PC-9 (cell line): Measurements from ENCODE around the gene ZDHHC14. TPM values are rescaled to one million over a fixed set of nuclear protein-coding genes. Genes with fewer than 3 reads are reported as not detected.
A peak's percentile ranks its signal among the peaks of the same experiment; 100 is the strongest.

ENCODE experiments used
- BruUV-seq: library from RNA; stranded (reverse); fragments of 400-500 nt; replicated peaks from 2 replicates; lab custom pipeline; 2021; lab: Mats Ljungman, UMichigan
- CTCF ChIA-PET: fragments of 300-600 bp; sonication (Branson Sonifier 250); formaldehyde crosslinking; loops from one replicate; lab custom pipeline; 2022; ENCODE audit warnings: antibody characterized with exemption; lab: Charles Lee
- POLR2A ChIA-PET: fragments of 300-600 bp; sonication (Branson Sonifier 250); formaldehyde crosslinking; loops from one replicate; lab custom pipeline; 2022; ENCODE audit warnings: antibody characterized with exemption; ENCODE audit not compliant: unreplicated experiment; lab: Charles Lee
- DNase-seq, 2 experiments: peaks; one replicate each; pipeline versions ENCODE4 v3.0.0 to v3.0.0-alpha.2; 2015 to 2022; ENCODE audit warnings: mixed read lengths in 1 of 2
- H2AFZ ChIP-seq: fragments of 200-600 bp; sonication (generic); 2 replicates; pipeline ENCODE4 v1.8.1; 2017; ENCODE audit warnings: antibody characterized with exemption
- H3F3A ChIP-seq: fragments of 200-600 bp; sonication (generic); 2 replicates; pipeline ENCODE4 v1.8.1; 2017; ENCODE audit warnings: antibody characterized with exemption, mild to moderate bottlenecking, low read depth; ENCODE audit not compliant: insufficient read depth
- H3K27ac ChIP-seq: fragments of 200-600 bp; sonication (generic); 2 replicates; pipeline ENCODE4 v1.6.1; 2016; ENCODE audit warnings: mixed run types
- H3K27me3 ChIP-seq: fragments of 200-600 bp; sonication (generic); 2 replicates; pipeline ENCODE4 v1.6.1; 2016; ENCODE audit warnings: low read depth, mixed run types; ENCODE audit not compliant: insufficient read depth
- H3K36me3 ChIP-seq: fragments of 200-600 bp; sonication (generic); 2 replicates; pipeline ENCODE4 v1.6.1; 2016; ENCODE audit warnings: low read depth, mixed run types
- H3K4me1 ChIP-seq: fragments of 200-600 bp; sonication (generic); replicated peaks from 2 replicates; pipeline ENCODE4 v1.6.1; 2016; ENCODE audit warnings: mixed run types; ENCODE audit not compliant: insufficient read depth
- H3K4me2 ChIP-seq: fragments of 200-600 bp; sonication (generic); 2 replicates; pipeline ENCODE4 v1.6.1; 2017; ENCODE audit warnings: mixed run types
- H3K4me3 ChIP-seq: fragments of 200-600 bp; sonication (generic); 2 replicates; pipeline ENCODE4 v1.6.1; 2016; ENCODE audit warnings: mixed run types
- H3K79me2 ChIP-seq: fragments of 200-600 bp; sonication (generic); 2 replicates; pipeline ENCODE4 v1.6.1; 2017; ENCODE audit warnings: low read depth, mixed run types
- H3K9me2 ChIP-seq: fragments of 200-600 bp; sonication (generic); 2 replicates; pipeline ENCODE4 v1.8.1; 2017; ENCODE audit warnings: mild to moderate bottlenecking; ENCODE audit not compliant: insufficient read depth
- H3K9me3 ChIP-seq: fragments of 200-600 bp; sonication (generic); 2 replicates; pipeline ENCODE4 v1.8.1; 2016; ENCODE audit warnings: low read depth; ENCODE audit not compliant: insufficient read depth
- H4K20me1 ChIP-seq: fragments of 200-600 bp; sonication (generic); 2 replicates; pipeline ENCODE4 v1.8.1; 2017; ENCODE audit not compliant: insufficient read depth
- CTCF ChIP-seq: fragments of 200-600 bp; sonication (generic); conservative IDR thresholded peaks from 2 replicates; pipeline ENCODE4 v1.6.1; 2017; ENCODE audit warnings: mixed run types, antibody characterized with exemption, mild to moderate bottlenecking, moderate library complexity
- EZH2 ChIP-seq: fragments of 200-600 bp; sonication (generic); IDR thresholded peaks from 2 replicates; pipeline ENCODE4 v1.8.0; 2017; ENCODE audit warnings: antibody characterized with exemption, low read depth
- intact Hi-C: fragments of 100-400 bp; cut with micrococcal nuclease; formaldehyde crosslinking; loops from one replicate; pipeline ENCODE4 v1.10.0; 2022; ENCODE audit not compliant: unreplicated experiment
- total RNA-seq: library from RNA; stranded (reverse); gene quantifications from 2 replicates; pipeline ENCODE4 v1.2.3, GENCODE V29; 2021

ZDHHC14 gene
- total RNA-seq, 1 experiment from 2014 or later: 5.6 TPM

DNA sequence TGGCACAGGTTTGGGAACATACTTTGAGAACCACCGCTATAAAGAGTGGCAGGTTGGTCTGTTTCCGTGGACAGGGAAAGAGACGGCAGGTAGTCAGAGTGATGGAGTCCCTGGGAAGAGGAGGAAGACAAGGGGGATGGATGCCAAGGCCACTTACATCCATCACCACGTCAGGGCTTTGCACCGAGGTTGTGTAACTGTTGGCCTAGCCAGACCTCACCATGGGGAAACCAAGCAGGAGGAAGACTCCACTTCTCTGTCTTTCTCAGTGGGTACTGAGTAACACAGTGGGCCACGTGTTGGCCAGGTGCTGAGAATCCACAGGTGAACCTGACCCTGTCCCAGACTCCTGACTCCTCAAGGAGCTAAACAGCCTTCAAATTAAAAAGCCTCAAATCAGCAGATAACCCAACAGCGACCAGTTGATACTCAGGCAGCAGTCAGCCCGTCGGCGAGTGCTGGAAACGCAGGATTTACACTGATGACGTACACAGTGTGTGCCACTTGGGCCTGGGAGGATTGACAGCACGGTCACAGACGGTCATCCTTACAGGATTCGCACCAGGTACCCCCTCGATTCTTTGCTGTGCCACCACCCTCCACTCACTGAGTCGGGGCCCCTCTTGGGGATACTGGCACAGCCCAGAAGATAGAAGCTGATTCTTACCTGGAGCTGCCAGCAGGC, 307.4 kb downstream of the ZDHHC14 start:
- no peaks in the 10 kb centered on the region for H3K27me3 ChIP-seq
- no peaks in the 10 kb centered on the region for H3K9me2 ChIP-seq
- DNase-seq: no peak
- H4K20me1 ChIP-seq: no peaks in the 10 kb centered on the region
- H3F3A ChIP-seq: no peaks in the 10 kb centered on the region
- H3K9me3 ChIP-seq: no peaks in the 10 kb centered on the region
- BruUV-seq: no TSS peak
- peak overlapping the region; percentile 69 for H3K4me2 ChIP-seq
- CTCF ChIA-PET: no interaction called here
- H2AFZ ChIP-seq: no peak overlapping the region; the same call in 1 of the 2 replicates
- POLR2A ChIA-PET: no interaction called here
- no peak overlapping the region for H3K27ac ChIP-seq
- H3K79me2 ChIP-seq: no peaks in the 10 kb centered on the region
- no peaks in the 10 kb centered on the region for H3K36me3 ChIP-seq
- TF ChIP-seq EZH2 (no peak), CTCF (no peak)
- peaks cover 14% of the 10 kb centered on the region for H3K4me1 ChIP-seq
- no peak overlapping the region for H3K4me3 ChIP-seq
- intact Hi-C loops: no loop called here

DNA sequence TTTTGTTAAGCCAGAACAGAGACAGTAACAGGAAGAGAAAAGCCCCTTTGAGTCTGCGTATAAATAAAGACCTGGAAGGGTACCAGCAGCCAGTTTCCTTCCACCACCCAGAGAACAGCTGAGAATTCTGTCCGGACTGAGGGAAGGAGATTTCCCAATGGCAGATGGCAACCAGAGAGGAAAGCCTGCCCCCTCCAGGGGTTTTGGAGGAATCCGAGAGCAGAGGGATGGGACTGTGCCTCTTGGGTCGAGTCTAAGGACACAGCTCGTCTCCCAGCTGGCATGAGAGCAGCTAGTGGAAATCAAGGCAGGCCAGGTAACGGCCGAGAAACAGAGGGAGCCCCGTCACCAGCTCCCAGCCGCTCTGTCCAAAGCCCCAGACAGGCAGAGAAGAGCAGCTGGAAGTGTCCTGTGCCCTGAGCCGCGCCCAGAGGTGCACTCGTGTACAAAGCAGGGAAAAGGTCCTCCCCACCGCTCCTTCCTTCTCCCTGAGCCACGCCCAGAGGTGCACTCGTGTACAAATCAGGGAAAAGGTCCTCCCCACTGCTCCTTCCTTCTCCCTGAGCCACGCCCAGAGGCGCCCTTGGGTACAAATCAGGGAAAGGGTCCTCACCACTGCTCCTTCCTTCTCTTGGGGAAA, 308.1 kb downstream of the ZDHHC14 start:
- intact Hi-C loops: no loop called here
- H3K9me3 ChIP-seq: no peaks in the 10 kb centered on the region
- ChIA-PET POLR2A (no interaction called here), CTCF (no interaction called here)
- H4K20me1 ChIP-seq: no peaks in the 10 kb centered on the region
- H2AFZ ChIP-seq: no peak overlapping the region; the same call in 1 of the 2 replicates
- DNase-seq: peak in 1 of 2 experiments; percentile 12
- no peaks in the 10 kb centered on the region for H3K27me3 ChIP-seq
- TF ChIP-seq EZH2: no peak
- no peak for TF ChIP-seq CTCF
- no peaks in the 10 kb centered on the region for H3F3A ChIP-seq
- BruUV-seq: no TSS peak
- H3K27ac ChIP-seq: no peak overlapping the region
- H3K79me2 ChIP-seq: no peaks in the 10 kb centered on the region
- H3K36me3 ChIP-seq: no peaks in the 10 kb centered on the region
- H3K9me2 ChIP-seq: no peaks in the 10 kb centered on the region
- peak overlapping the region; percentile 69 for H3K4me2 ChIP-seq
- H3K4me3 ChIP-seq: no peak overlapping the region
- H3K4me1 ChIP-seq: peaks cover 14% of the 10 kb centered on the region

DNA sequence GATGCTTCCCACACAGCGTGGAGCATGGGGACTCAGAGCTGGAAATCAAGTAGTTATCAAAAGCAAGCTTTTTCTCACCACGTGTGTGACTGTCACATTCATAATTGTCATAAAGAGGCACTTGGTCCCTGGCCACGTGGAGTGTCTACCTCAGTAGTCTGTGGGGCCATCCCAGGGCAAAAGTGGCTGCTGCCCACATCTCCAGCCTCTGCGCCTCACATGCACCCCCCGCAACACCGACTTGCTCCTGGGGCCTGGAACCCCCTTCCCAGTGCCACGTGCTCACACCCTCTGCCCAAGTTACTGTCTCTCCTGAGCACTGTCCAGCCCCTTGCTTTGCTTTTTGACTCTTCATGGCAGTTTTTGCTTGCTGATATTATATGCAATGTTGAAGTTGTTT, 308.9 kb downstream of the ZDHHC14 start:
- H3K27me3 ChIP-seq: no peaks in the 10 kb centered on the region; the same call in 1 of the 2 replicates
- no peak overlapping the region for H3K4me3 ChIP-seq
- no peaks in the 10 kb centered on the region for H3K9me3 ChIP-seq
- intact Hi-C loops: no loop called here
- no peak overlapping the region for H3K27ac ChIP-seq
- no peaks in the 10 kb centered on the region for H3F3A ChIP-seq
- H3K9me2 ChIP-seq: no peaks in the 10 kb centered on the region
- no TSS peak for BruUV-seq
- ChIA-PET CTCF (no interaction called here), POLR2A (no interaction called here)
- H3K4me1 ChIP-seq: peaks cover 14% of the 10 kb centered on the region
- no peaks in the 10 kb centered on the region for H4K20me1 ChIP-seq
- no peaks in the 10 kb centered on the region for H3K79me2 ChIP-seq
- no peak overlapping the region for H3K4me2 ChIP-seq
- no peak for TF ChIP-seq CTCF
- TF ChIP-seq EZH2: no peak
- H2AFZ ChIP-seq: no peak overlapping the region
- H3K36me3 ChIP-seq: no peaks in the 10 kb centered on the region
- no peak for DNase-seq
